ENCODE results near the gene BID.
"Not testable (repeated sequence)": the region's sequence is repeated elsewhere in the genome, so short reads cannot be mapped to it uniquely, and the experiment has no call there.

Gene BID

DNA sequence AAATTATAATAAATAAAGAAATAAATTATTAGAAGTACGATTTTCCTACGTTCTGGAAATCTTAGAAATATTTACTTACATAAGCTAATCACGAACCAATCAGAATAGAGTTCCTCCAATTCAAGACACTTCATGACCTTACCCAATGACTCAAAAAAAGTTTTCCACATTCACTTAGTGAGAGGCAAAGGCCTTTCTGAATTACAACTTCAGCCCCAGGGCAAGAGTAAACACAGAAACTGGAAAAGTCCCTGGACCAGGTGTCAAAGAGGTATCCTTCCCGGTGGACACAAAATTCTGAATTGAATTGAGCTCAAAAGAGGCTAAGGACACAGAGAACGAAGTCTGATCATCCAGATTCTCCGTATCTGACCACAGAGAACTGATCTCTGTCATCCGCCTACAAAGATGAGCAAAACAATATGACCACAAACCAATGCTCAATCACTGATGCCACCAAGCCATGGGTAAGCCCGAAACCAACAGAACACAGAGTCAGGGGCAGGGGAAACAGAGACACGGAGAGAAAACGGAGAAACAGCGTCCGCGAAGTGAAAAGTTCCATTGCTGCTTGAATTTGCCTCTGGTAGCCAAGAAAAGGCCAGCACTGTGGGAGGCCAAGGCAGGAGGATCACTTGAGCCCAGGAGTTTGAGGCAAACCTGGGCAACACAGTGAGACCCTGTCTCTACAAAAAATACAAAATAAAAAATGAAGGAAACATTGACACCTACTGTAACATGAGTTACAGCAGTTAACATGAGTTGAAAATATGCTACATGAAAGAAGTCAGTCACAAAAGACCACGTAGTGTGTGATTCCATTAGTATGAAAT is 6.8 kb downstream of the BID start:
- peak; percentile 19 to 52 for DNase-seq

DNA sequence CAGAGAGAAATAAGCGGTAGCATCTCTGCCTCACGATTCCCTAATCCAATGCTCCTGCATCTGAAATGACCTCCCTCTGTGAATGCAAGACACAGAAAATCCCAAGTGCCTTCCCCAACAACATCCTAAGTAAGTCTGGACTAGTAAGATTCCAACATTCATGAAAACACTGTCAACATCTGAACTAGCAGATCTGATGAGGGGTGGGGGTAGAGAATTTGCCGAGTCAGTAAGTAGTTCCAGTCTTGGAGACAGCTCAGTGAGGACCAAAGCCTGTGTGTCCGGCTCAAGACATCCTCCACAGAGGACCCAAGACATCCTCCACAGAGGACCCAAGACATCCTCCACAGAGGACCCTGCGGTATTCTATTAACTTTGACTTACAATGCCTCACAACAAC is 9.4 kb downstream of the BID start:
- DNase-seq = not testable (repeated sequence)

DNA sequence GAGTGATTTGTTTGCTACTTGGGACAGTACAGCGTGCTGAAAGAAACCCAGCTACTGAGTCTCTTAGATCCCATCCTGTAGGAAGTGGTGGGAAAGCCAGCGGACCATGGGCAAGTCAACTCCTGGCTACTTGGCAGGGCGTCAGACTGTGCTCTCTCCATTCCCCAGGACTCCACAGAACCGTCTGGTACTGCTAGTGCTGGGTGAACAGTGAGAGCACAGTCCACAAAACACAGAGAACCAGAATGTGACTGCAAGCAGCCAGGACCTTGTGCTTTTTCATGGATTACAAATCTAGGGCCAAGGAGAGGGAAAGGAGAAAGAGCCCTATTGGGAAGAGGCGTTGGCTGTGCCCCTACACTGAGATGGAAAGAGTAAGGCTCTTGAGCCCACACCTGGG is 10.2 kb downstream of the BID start:
- no peak for DNase-seq

DNA sequence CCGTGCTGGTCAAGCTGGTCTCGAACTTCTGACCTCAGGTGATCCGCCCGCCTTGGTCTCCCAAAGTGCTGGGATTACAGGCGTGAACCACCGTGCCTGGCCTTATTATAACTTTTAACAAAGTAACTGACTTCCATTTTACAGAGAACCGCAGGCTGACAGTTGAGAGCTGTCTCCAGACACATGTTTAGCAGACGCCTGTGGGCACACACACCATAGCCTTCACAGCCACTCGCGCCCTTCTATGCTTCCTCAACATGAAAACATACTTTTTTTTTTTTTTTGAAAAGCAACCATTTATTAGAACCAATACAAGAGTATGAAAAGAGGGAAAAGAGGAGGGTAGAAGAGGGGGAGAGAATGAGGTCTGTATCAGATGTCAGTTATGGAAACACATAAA is 10.8 kb downstream of the BID start:
- DNase-seq = not testable (repeated sequence)

DNA sequence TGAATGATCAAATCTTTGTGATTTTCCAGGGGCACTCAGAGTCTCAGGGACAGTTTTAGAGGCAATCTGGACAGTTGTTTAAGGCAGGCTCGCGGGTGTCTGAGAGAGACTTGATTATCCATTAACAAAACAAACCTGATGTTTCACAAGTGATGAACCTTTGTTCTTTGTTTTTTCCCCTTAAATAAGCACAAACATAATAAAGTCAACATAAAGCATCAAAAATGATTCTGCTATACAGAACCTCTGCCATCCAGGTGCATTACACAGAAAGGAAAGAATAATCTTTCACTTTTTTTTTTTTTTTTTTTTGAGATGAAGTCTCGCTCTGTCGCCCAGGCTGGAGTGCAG is 13.2 kb downstream of the BID start:
- no peak for DNase-seq

DNA sequence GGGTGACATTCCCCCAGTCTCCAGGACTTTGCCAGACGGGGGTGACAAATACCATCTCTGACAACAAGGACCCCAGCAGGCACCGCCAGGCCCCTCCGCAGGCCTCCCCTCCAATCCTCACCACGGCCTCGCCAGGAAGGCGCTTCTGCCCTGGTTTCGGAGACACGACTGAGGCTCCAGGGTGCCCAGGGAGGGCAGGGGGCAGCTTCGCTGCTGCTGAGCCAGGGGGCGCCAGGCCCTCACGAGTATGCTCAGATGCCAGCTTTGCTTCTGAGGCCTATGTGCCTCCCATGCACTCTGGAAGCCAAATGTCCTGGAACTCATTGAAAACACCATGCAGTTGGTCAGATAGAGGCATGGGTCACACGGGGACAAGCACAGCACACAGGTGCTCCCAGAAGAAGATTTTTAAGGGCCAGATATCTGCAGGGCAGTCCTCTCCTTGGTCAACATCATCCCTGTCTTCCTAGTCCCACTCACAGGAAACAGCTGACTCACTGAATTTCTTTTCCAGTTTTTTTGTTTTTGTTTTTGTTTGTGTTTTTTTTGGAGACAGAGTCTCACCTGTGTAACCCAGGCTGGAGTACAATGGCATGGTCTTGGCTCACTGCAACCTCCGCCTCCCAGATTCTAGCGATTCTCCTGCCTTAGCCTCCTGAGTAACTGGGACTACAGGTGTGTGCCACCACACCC is 19.9 kb downstream of the BID start:
- DNase-seq = peak in 1 of 2 donors; percentile 39

DNA sequence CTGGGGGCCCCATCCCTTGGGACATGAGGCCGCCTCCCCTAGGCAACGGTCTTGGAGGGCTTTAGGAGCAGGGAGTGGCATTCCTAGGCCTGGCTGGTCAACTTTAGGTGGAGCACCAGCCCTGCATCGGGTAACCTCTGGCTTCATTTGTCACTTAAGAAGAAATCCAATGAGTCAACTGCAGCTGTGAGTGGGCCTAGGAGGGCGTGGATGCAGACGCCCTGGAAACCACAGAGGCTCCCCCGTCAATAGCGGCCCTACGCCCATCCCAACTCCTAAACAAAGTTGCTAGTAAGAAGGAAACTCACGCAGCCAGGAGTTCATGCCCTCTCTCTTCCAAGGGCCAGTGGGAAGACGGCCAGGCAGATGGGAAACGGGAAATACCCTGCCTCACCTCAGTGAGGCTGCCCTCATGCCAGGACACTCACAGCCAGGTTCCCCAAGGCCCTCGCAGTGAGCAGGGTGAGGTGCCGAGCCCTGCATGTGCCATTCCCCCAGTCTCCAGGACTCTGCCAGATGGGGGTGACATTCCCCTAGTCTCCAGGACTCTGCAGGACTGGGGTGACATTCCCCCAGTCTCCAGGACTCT is 20.8 kb downstream of the BID start:
- peak; percentile 42 to 65 for DNase-seq

DNA sequence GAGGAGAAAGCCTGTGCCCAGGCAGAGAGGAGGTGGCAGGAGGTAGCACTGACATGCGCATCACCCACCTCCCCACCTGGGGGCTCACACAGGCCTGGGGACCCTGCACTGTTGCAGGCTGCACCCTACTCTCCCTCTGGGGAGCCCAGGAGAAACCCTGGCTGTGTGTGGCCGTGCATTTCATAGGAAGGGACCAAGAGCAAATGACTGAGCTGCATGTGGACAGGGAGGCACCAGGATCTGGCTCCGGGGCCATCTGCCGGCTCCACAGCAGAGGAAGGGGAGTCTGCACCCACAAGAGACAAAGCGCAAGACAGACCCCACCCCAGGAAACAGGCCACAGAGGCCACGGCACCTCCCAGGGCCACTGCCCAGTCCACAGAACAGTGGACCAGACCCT is 22.7 kb downstream of the BID start:
- DNase-seq = no peak

DNA sequence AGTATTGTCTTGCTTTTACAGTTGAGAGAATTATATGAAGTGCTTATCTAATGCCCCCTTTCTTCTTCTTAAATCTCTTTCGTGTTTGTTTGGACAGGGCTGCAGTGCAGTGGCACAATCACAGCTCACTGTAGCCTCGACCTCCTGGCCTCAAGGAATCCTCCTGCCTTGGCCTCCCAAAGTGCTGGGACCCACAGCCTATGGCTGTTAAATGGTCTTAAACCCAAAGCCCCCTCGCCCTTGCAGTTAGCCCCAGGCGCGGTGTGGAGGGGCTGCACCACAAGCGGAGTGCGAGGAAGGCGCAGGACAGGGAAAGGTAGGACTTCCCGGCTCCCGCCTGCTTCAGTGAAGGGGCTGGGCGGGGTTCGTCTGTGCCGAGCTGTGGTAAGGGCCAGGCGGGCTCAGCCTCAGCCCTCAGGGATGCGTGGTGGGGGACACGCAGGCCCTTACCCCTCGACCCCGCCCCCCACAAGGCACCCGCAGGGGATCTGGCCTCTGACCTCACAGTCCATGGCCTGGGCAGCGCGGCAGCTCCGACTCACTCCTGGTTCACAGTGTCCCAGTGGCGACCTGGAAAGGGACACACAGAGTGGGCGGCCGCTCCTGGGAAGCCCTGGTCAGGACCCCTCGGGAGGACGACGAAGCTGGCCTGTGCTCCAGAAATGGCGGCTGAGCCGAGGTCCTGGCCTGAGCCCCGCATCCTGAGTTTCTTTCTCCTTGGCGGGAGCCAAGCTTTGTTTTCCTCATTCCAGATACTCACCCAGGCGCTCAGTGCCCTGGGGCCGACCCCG is 24.5 kb downstream of the BID start:
- no peak for DNase-seq

DNA sequence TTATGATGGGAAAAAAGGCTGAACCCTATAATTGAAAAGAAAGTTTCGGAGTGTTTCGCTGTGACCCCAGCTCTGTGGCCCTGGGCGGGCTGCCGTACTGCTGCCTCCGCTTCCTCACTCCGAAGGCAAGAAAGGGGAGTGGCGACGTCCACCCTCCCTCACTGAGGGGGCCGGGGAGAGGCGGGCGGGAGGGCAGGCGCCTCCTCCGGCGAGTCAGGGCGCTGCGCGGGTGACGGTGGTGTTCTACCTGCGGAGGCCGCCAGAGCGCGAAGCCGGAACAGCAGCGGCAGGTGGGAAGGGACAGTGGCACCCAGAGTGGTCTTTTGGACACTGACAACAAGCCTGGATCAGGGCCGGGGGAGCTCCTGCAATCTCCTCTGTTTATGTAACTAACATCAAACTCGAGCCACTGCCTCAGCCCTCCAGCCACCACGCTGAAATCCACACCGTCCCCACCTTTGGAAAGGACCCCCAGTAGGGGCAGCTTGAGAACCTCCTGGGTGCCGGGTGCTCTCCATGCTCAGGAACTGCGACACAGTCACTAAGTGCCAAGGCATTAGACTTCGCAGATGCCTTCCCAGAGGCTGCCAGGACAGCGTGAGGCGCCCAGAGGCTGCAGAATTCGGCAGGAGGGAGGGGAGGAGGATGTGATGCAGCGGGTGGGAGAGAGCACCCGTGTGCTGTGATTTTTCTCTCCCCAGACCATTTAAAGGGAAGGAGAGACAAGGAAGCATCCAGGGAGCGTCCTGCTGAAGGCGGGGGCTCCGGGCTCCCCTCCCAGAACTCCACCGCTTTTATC is 25.5 kb downstream of the BID start:
- no peak for DNase-seq

DNA sequence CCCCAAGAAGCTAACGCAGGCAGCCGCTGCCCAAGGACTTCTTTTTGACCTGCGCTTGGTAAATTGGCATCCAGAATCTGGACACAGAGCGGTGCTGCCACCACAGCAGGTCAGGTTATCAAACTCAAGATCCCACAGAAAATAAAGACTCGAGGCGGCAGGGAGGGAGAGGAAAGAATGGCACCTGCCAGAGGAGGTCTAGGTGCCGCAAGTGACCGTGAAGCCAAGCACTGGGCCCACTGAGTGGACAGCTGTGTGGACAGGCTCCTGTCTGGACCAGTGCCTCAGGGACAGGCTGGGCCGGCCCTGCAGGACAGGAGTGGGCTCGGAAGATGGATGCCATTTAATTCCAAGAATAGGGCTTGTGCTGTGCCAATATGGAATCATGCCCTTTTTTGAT is 27.4 kb downstream of the BID start:
- DNase-seq = no peak

DNA sequence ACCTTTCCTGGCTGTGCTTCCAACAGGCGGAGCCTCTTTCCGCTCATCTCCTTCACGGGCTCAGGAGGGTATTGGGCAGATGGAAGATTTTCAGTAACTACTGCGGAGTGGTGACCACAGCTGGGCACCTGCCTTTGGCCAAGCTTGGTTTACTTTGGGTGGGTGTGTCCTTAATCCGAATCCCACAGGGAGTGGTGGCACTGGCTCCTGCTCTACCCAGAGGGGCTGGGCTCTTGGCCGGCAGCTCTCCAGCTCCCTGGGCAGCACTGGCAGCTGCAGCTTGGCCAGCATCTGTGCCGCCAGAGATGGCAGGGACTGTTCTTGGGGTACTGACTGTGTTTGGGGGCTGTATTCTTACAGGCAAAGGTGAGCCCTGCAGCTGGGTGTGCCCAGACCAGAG is 29.8 kb downstream of the BID start:
- no peak for DNase-seq

DNA sequence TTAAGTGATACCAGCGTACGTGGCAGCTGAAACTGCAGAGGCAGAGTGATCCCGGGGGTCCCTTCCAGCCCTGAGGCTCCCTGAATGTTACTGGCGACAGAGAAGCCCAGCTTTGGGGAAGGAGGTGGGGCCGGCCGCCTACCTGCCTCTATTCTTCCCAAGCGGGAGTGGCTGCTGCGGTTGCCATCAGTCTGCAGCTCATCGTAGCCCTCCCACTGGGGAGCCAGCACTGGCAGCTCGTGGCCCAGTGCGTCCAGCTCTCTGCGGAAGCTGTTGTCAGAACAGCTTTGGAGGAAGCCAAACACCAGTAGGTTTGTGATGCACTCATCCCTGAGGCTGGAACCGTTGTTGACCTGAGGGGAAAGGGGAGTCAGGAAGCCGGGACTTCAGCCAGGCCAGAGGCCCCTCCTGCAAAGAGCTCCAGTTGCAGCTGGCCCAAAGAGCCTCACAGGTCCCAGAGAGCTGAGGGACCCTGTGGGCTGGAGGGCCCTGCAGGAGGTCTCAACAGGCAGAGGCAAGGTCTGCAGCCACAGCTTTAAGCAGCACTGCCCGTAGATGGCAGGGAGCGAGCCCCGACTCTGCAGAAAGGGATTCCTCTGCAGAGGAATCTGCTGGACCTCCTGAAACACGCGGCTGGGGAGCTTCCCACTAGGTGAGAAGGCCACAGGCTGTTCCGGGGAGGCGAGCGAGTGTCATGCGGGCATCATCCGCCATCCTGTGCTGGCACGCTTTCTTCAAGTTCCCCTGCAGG is 30.4 kb downstream of the BID start:
- no peak for DNase-seq

DNA sequence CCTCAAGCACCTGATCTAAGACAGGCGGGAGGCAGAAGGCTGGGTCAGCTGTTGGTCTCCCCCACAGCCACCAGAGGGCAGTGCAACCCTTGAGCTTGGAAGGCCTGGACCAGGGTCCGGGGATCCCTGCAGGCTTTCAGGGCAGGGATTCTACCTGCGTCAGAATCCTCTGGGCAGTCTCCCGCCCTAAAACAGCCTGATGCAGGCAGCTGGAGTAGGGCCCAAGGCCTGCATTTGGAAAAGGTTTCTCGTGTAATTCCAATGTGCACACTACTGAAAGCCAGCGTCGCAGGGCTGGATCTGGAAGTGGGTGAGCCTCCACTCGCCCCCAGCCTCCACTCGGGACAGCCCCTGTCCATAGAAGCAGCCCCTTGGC is 31.8 kb downstream of the BID start:
- peak; percentile 42 to 70 for DNase-seq

DNA sequence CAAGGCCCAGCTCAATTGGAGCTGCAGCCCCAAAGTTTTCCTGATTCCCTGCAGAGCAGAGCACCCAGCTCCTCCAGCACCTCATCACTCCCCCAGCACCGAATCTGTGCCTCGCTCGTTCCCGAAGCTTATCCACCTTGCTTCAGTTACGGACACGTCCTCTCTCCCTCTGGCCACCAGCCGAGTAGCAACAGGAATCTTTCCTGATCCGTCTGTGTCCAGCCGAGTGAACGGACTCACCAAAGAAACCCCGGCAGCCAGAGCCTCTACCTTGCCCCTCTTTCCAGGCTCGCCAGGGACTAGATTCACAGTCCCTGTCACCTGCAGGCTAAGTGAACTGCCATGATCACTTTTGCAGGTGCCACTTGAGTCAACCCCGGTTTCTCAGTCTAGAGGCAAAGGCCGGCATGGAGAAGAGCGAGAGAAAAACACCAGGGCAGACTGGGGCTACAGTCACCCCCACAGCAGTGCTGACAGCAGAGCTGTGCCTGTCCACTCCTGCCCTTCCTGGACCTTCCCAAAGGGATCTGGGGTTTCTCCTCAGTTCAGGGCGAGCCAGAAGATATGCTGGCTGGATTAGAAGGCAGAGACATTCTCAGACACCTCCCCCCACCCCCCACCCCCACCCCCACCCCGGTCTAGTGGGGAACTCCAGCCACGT is 32.3 kb downstream of the BID start:
- no peak for DNase-seq

DNA sequence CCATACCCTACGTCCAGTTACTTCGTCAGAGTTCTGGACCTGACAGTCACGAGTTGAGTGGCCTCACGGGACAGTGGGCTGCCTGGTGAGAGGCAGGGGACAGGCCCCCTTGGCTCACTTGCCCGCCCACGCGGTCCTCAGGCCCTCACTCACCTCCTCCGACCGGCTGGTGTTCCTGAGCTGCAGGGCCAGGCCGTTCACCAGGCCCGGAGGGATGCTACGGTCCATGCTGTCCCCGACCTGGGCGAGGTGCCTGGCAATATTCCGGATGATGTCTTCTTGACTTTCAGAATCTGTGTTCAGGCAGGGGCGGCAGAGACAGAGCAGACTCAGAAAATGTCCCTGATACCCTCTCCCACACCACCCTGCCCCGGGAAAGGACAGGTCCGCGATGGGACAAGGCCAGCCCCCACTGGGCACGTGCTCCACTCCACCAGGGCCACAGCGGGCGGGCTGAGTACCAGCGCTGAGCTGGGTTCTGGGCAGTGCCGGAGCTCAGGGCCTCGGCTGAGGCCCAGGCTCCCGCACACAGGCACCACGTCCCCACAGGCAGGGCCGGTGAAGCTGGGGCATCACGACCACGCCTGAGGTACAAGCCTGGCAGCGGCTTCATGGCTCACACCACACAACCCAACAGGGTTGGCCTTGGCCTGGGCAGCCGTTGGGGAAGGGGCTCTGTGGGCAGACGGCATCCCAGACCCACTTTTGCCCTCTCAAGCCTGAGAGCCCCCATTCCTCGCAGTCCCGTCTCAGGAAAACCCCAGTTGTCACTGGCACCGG is 34.9 kb downstream of the BID start:
- DNase-seq = no peak

DNA sequence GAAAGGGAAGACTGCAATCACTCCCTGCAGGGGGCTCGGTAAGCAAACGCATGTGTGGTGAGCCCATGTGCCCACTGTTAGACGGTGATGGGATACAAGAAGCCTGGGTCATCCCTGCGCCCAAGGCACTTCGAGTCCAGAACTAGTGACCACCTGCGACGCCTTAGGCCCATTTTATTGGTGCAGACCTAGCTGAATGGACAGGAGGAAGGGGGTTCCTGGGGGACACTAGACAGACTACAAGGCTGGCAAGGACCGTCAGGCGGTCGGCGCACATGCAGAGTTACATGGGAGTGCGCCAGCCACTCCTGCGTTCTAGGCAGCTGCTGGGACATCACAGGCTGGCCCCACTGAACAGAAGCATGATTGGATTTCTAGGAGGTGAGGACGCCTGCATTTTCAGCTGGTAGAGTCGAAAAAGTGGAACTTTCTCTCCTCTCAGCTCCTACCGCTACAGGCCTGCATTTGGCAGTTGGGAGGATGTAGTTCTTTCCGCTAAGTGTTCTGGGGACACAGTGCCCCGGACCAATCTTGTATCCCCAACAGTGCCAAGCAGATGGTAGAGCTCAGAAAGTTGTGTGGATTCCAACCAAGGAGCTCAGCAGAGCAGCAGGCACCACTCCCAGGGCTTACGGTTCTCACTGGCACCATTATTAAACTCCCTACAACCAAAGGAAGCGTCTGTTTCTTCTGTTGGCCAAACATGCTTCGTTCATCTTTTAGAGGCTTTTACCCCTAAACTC is 35.7 kb downstream of the BID start:
- DNase-seq = no peak

DNA sequence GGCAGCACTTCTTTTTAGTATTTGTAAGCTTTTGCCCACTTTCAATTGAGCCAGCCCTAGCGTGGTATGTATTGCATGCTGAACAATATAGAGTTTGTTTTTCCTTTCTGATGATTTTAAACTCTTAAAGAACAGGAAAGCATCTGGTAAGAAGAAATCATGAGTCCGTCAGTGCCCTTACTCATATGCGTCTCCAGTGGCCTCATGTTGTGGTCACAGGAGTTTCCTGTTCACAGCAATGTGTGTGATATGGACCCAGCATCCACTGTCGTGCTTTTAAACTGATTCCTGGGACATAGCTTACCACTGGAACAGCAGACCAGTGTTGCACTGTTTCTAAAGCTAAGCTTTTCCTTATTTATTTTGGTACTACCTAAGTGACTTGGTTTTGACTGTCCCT is 40.1 kb downstream of the BID start:
- DNase-seq = no peak

DNA sequence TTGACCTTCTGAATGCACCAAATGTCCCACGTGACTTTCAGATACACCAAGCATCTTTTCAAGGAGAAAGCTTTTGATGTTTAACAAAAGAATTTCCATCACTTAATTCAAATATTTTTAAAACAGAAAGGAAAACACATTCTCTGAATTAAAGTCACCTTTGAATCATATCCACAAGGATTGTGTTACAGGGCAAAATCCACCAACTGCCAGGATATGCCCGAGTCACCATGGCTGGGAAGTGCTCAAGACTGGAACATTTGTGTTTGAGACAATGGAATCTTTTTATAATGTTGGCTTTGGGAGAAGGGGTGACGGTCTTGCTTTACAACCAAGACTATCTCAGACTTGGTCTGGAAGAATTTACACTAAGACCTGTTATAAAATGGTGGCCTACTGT is 40.8 kb downstream of the BID start:
- no peak for DNase-seq

Data from inflammatory macrophage (primary cell).